Sigmoid colon (tissue), 7 donors: ENCODE results near the gene JAG1. TPM values are rescaled to one million over a fixed set of nuclear protein-coding genes. Genes with fewer than 3 reads are reported as not detected.

Source experiments
- DNase-seq: peaks from one replicate; pipeline ENCODE4 v3.0.0-alpha.2; 2019
- H3K27ac ChIP-seq, 4 donors: fragments of 200-600 bp; sonication (generic); one replicate each; pipeline ENCODE4 v1.5.1; 2016 to 2019; ENCODE audit warnings: mild to moderate bottlenecking in 1 of 4
- H3K27me3 ChIP-seq, 3 donors: fragments of 200-600 bp; sonication (generic); one replicate each; pipeline ENCODE4 v1.5.1; 2019; ENCODE audit warnings: mild to moderate bottlenecking in 1 of 3
- H3K36me3 ChIP-seq, 4 donors: fragments of 200-600 bp; sonication (generic); one replicate each; pipeline ENCODE4 v1.5.1; 2016 to 2019
- H3K4me1 ChIP-seq, 4 donors: fragments of 200-600 bp; sonication (generic); one replicate each; pipeline ENCODE4 v1.5.1; 2017 to 2019
- H3K4me3 ChIP-seq, 4 donors: fragments of 200-600 bp; sonication (generic); one replicate each; pipeline ENCODE4 v1.5.1; 2017 to 2019; ENCODE audit warnings: mild to moderate bottlenecking in 2 of 4, moderate library complexity in 1 of 4
- H3K9me3 ChIP-seq, 4 donors: fragments of 200-600 bp in 3 of 4; sonication (generic) in 3 of 4; one replicate each; pipeline versions ENCODE4 v1.5.1 to v1.6.1; 2013 to 2019
- CTCF ChIP-seq, 4 experiments: fragments of 450-650 bp in 3 of 4; fragments of 200-600 bp in 1 of 4; IDR thresholded peaks; one replicate each; pipeline ENCODE4 v1.5.1; 2016 to 2019; ENCODE audit warnings: antibody characterized with exemption in 4 of 4, mild to moderate bottlenecking in 3 of 4, moderate library complexity in 2 of 4
- EP300 ChIP-seq, 4 donors: sonication (generic); formaldehyde crosslinking; IDR thresholded peaks; one replicate each; pipeline ENCODE4 v1.6.1; 2017; ENCODE audit warnings: antibody characterized with exemption in 4 of 4
- POLR2A ChIP-seq, 2 donors: fragments of 450-650 bp; IDR thresholded peaks; one replicate each; pipeline ENCODE4 v1.6.1; 2016; ENCODE audit warnings: antibody characterized with exemption in 2 of 2, mild to moderate bottlenecking in 2 of 2, moderate library complexity in 2 of 2
- POLR2AphosphoS5 ChIP-seq, 4 donors: sonication (generic); formaldehyde crosslinking; IDR thresholded peaks; one replicate each; pipeline ENCODE4 v1.6.1; 2017; ENCODE audit warnings: antibody characterized with exemption in 4 of 4
- WGBS, 2 donors: extraction: QIAGEN DNeasy Blood & Tissue Kit; methylation state at CpG; one replicate each; pipeline ENCODE4 v1.1.7; 2013; 5-methylcytosine and 5-hydroxymethylcytosine counted together
- intact Hi-C: fragments of 100-400 bp; cut with DNase I; formaldehyde crosslinking; loops from one replicate; pipeline ENCODE4 v1.15.1; 2023
- polyA plus RNA-seq, 3 donors: library from polyadenylated mRNA; stranded (reverse); fragments of 200-250 nt; gene quantifications; one replicate each; pipeline ENCODE4 v1.2.3, GENCODE V29; 2013
- total RNA-seq, 4 donors: library from RNA; depleted of rRNA; stranded (reverse); fragments of >200 nt; gene quantifications; one replicate each; pipeline ENCODE4 v1.1.0, GENCODE V29; 2016
- donor health status: healthy with polysubstance abuse.
- donor health status: Bipolar disorder and iron deficiency.
- donor health status: healthy.

JAG1 gene
- total and polyA plus RNA-seq, 7 donors = 3.9 to 76.4 (median 32.4) TPM

GRCh38 chr20:10626896-10627295 lies 46.9 kb downstream of the JAG1 start:
- Histone ChIP-seq H3K9me3 (no peaks in the 10 kb centered on the region), H3K27me3 (no peaks in the 10 kb centered on the region), H3K27ac (no peak overlapping the region), H3K36me3 (no peaks in the 10 kb centered on the region), H3K4me3 (no peak overlapping the region), H3K4me1 (no peaks in the 10 kb centered on the region)
- WGBS, 2 donors = 86 to 98% methylated on average over 3 of the region's 3 CpGs
- no peak for DNase-seq
- intact Hi-C loops = no loop called here
- TF ChIP-seq CTCF (IDR thresholded peaks at IDR 0.05) (no peak), POLR2A (IDR thresholded peaks at IDR 0.05) (no peak), POLR2AphosphoS5 (IDR thresholded peaks at IDR 0.05) (peak in 1 of 4 donors; percentile 31), EP300 (IDR thresholded peaks at IDR 0.05) (no peak)

DNA sequence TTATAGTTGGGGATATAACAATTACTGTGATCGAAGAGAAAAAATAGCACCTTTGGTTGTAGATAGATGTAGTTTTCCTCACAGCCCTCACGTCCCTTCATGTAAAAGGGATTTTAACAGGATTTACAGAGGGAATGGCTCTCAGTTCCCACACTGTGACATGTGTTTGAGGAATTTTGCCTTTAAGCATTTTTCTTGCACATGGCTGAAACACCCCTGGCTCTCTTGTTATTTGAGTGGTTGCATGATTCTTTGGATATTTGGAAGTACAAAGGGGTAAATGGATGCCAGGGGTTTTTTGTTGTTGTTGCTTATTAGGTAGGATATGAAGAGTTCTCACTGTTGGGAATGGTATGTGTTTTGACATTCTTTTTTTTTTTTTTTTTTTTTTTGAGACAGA lies 48.2 kb downstream of the JAG1 start:
- intact Hi-C loops = no loop called here
- DNase-seq = no peak
- TF ChIP-seq EP300 (IDR thresholded peaks at IDR 0.05) (no peak), POLR2AphosphoS5 (IDR thresholded peaks at IDR 0.05) (no peak), CTCF (IDR thresholded peaks at IDR 0.05) (no peak), POLR2A (IDR thresholded peaks at IDR 0.05) (no peak)
- WGBS, 2 donors = 96 to 100% methylated on average over 2 of the region's 2 CpGs
- Histone ChIP-seq H3K27ac (no peak overlapping the region), H3K4me1 (no peaks in the 10 kb centered on the region), H3K4me3 (no peak overlapping the region), H3K27me3 (no peaks in the 10 kb centered on the region), H3K9me3 (no peaks in the 10 kb centered on the region), H3K36me3 (no peaks in the 10 kb centered on the region)

- intact Hi-C loops = no loop called here
- H3K4me1 ChIP-seq = peaks cover 0 to 7% (median 3%) of the 10 kb centered on the region in 4 donors
- no peak overlapping the region for H3K4me3 ChIP-seq
- TF ChIP-seq POLR2AphosphoS5 (IDR thresholded peaks at IDR 0.05) = peak in 2 of 4 donors; percentile 24 to 35
- no peak for TF ChIP-seq EP300 (IDR thresholded peaks at IDR 0.05)
- peak; percentile 88 for DNase-seq
- H3K27me3 ChIP-seq = no peaks in the 10 kb centered on the region
- no peaks in the 10 kb centered on the region for H3K9me3 ChIP-seq
- 83 to 88% methylated on average over 16 of the region's 16 CpGs for WGBS, 2 donors
- no peaks in the 10 kb centered on the region for H3K36me3 ChIP-seq
- peak overlapping the region; percentile 33 to 69 (median 51) for H3K27ac ChIP-seq
Observed at GRCh38 chr20:10622657-10623418, 51.0 kb downstream of the JAG1 start.

GRCh38 chr20:10621149-10621548 lies 52.6 kb downstream of the JAG1 start:
- Histone ChIP-seq H3K27ac (no peak overlapping the region), H3K4me1 (peaks cover 0 to 7% (median 3%) of the 10 kb centered on the region in 4 donors), H3K9me3 (no peaks in the 10 kb centered on the region), H3K4me3 (no peak overlapping the region), H3K27me3 (no peaks in the 10 kb centered on the region), H3K36me3 (no peaks in the 10 kb centered on the region)
- intact Hi-C loops = no loop called here
- TF ChIP-seq POLR2AphosphoS5 (IDR thresholded peaks at IDR 0.05) (no peak), POLR2A (IDR thresholded peaks at IDR 0.05) (no peak), CTCF (IDR thresholded peaks at IDR 0.05) (no peak), EP300 (IDR thresholded peaks at IDR 0.05) (no peak)
- no peak for DNase-seq
- WGBS, 2 donors = 88 to 95% methylated on average over 3 of the region's 3 CpGs

DNA sequence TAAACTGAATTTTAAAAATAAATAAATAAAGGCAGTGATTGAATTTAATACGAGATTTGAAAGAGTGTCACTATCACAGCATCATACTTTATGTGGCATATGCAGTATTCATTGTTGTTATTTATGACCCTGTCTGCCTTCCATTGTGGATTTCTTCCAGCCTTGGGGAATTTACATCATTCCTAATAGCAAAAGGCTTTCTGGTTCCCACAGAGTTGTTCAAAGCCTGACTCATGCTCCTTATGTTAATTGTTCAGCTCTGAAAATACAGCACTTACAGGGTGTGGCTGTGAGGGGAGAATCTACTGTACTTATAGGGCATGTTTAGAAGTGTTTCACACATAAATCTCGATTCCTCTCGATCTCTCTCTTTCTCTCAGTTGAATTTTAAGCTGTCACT lies 54.4 kb downstream of the JAG1 start:
- Histone ChIP-seq H3K27ac (peak overlapping the region in 1 of 4 donors; percentile 17), H3K4me3 (no peak overlapping the region), H3K27me3 (no peaks in the 10 kb centered on the region), H3K4me1 (peaks cover 0 to 7% (median 3%) of the 10 kb centered on the region in 4 donors), H3K36me3 (no peaks in the 10 kb centered on the region), H3K9me3 (no peaks in the 10 kb centered on the region)
- 32 to 61% methylated on average over 3 of the region's 3 CpGs for WGBS, 2 donors
- intact Hi-C loops = no loop called here
- no peak for TF ChIP-seq CTCF (IDR thresholded peaks at IDR 0.05)
- TF ChIP-seq POLR2AphosphoS5 (IDR thresholded peaks at IDR 0.05) = no peak
- no peak for TF ChIP-seq POLR2A (IDR thresholded peaks at IDR 0.05)
- no peak for TF ChIP-seq EP300 (IDR thresholded peaks at IDR 0.05)
- no peak for DNase-seq
